Glutamatergic neuron (in vitro differentiated cells): ENCODE results near the gene HLTF. TPM values are rescaled to one million over a fixed set of nuclear protein-coding genes. Genes with fewer than 3 reads are reported as not detected.

Experiments used
- DNase-seq: peaks from one replicate; pipeline ENCODE4 v3.0.0; 2022
- H3K27ac Mint-ChIP-seq: one replicate; pipeline ENCODE4 v1.8.0; 2020; ENCODE audit warnings: mild to moderate bottlenecking, mixed read lengths, inconsistent platforms; ENCODE audit not compliant: unreplicated experiment
- H3K27me3 Mint-ChIP-seq: one replicate; pipeline ENCODE4 v1.8.0; 2020; ENCODE audit warnings: mild to moderate bottlenecking, moderate library complexity, mixed read lengths, inconsistent platforms; ENCODE audit not compliant: unreplicated experiment
- H3K36me3 Mint-ChIP-seq: one replicate; pipeline ENCODE4 v1.8.0; 2020; ENCODE audit warnings: mild to moderate bottlenecking, mixed read lengths, inconsistent platforms; ENCODE audit not compliant: unreplicated experiment
- H3K4me1 Mint-ChIP-seq: one replicate; pipeline ENCODE4 v1.8.0; 2020; ENCODE audit warnings: mild to moderate bottlenecking, low read depth, mixed read lengths, inconsistent platforms; ENCODE audit not compliant: unreplicated experiment
- H3K4me3 Mint-ChIP-seq: one replicate; pipeline ENCODE4 v1.8.0; 2020; ENCODE audit warnings: mild to moderate bottlenecking, mixed read lengths, inconsistent platforms; ENCODE audit not compliant: unreplicated experiment
- H3K9me3 Mint-ChIP-seq: one replicate; pipeline ENCODE4 v1.8.0; 2020; ENCODE audit warnings: mild to moderate bottlenecking, moderate library complexity, mixed read lengths, inconsistent platforms; ENCODE audit not compliant: unreplicated experiment
- CTCF ChIP-seq: fragments of 200-600 bp; sonication (generic); IDR thresholded peaks from one replicate; pipeline ENCODE4 v1.5.0; 2021; ENCODE audit not compliant: partially characterized antibody, unreplicated experiment
- total RNA-seq: library from RNA; stranded (reverse); fragmentation: NEBNext Ultra II Directional; extraction: Animal tissue kit (Norgen Biotek cat#: 25700); gene quantifications from one replicate; pipeline ENCODE4 v1.2.1, GENCODE V29; 2021; ENCODE audit not compliant: unreplicated experiment

HLTF gene
- total RNA-seq, 1 donor from 2014 or later, result 45.1 TPM

- Mint-ChIP-seq H3K27me3 (peaks cover 1% of the 10 kb centered on the region), H3K27ac (no peak overlapping the region), H3K4me3 (no peak overlapping the region), H3K36me3 (peaks cover 3% of the 10 kb centered on the region), H3K9me3 (no peaks in the 10 kb centered on the region), H3K4me1 (no peaks in the 10 kb centered on the region)
- no peak for TF ChIP-seq CTCF
- DNase-seq, result no peak
Observed at GRCh38 chr3:149058198-149058597, 28.1 kb downstream of the HLTF start.

- no peaks in the 10 kb centered on the region for H3K4me1 Mint-ChIP-seq
- H3K9me3 Mint-ChIP-seq, result no peaks in the 10 kb centered on the region
- peaks cover 1% of the 10 kb centered on the region for H3K27me3 Mint-ChIP-seq
- DNase-seq, result no peak
- peaks cover 8% of the 10 kb centered on the region for H3K36me3 Mint-ChIP-seq
- TF ChIP-seq CTCF, result no peak
- no peak overlapping the region for H3K4me3 Mint-ChIP-seq
- H3K27ac Mint-ChIP-seq, result no peak overlapping the region
Observed at GRCh38 chr3:149055575-149055974, 30.8 kb downstream of the HLTF start.

- no peak for DNase-seq
- Mint-ChIP-seq H3K4me1 (peaks cover 9% of the 10 kb centered on the region), H3K36me3 (no peaks in the 10 kb centered on the region), H3K27ac (no peak overlapping the region), H3K27me3 (no peaks in the 10 kb centered on the region), H3K9me3 (peaks cover 4% of the 10 kb centered on the region), H3K4me3 (no peak overlapping the region)
- no peak for TF ChIP-seq CTCF
Observed at GRCh38 chr3:149044339-149045083, 41.8 kb downstream of the HLTF start.

GRCh38 chr3:149042789-149043386 lies 43.4 kb downstream of the HLTF start:
- H3K4me1 Mint-ChIP-seq, result peaks cover 9% of the 10 kb centered on the region
- no peak for DNase-seq
- peaks cover 4% of the 10 kb centered on the region for H3K9me3 Mint-ChIP-seq
- H3K27me3 Mint-ChIP-seq, result no peaks in the 10 kb centered on the region
- H3K4me3 Mint-ChIP-seq, result no peak overlapping the region
- TF ChIP-seq CTCF, result no peak
- no peaks in the 10 kb centered on the region for H3K36me3 Mint-ChIP-seq
- no peak overlapping the region for H3K27ac Mint-ChIP-seq

GRCh38 chr3:149038322-149038721 lies 48.0 kb downstream of the HLTF start:
- no peak overlapping the region for H3K27ac Mint-ChIP-seq

More at GRCh38 chr3:149038322-149038721, 48.0 kb downstream of the HLTF start:
- DNase-seq, result no peak
- no peaks in the 10 kb centered on the region for H3K36me3 Mint-ChIP-seq
- no peak overlapping the region for H3K4me3 Mint-ChIP-seq
- H3K9me3 Mint-ChIP-seq, result peaks cover 4% of the 10 kb centered on the region
- no peaks in the 10 kb centered on the region for H3K27me3 Mint-ChIP-seq
- TF ChIP-seq CTCF, result no peak
- H3K4me1 Mint-ChIP-seq, result peaks cover 9% of the 10 kb centered on the region
